Measurements from ENCODE around the gene RTL9. TPM values are rescaled to one million over a fixed set of nuclear protein-coding genes. Genes with fewer than 3 reads are reported as not detected.

The RTL9 gene
- total and polyA plus RNA-seq, 2 donors (not counting 1 experiment from before 2014, with no cell fraction given) = 0.09 to 0.17 TPM

- Histone ChIP-seq H3K27me3 (ENCODE audit: control insufficient read depth, insufficient read depth, low read length) (no peaks in the 10 kb centered on the region), H4K20me1 (ENCODE audit: control insufficient read depth, extremely low read depth, insufficient read depth, low read length) (no peaks in the 10 kb centered on the region), H3K4me2 (ENCODE audit: extremely low read depth, insufficient read depth, low read length) (no peak overlapping the region), H3K27ac (ENCODE audit: insufficient read depth, low read length) (no peak overlapping the region), H3K4me3 (replicated peaks in 1 of 4; ENCODE audit: control extremely low read depth in 1 of 4, insufficient read depth in 1 of 4, low read depth in 3 of 4, low read length in 4 of 4) (no peak overlapping the region), H2AFZ (ENCODE audit: low read length) (no peak overlapping the region), H3K79me2 (ENCODE audit: control insufficient read depth, insufficient read depth, low read length) (no peaks in the 10 kb centered on the region), H3K9me3 (ENCODE audit: control insufficient read depth, insufficient read depth, low read depth, low read length) (no peaks in the 10 kb centered on the region), H3K4me1 (ENCODE audit: control insufficient read depth, extremely low read depth, insufficient read depth, low read length) (no peaks in the 10 kb centered on the region), H3K36me3 (ENCODE audit: control insufficient read depth, insufficient read depth, low read length) (no peaks in the 10 kb centered on the region), H3K9ac (ENCODE audit: insufficient read depth, low read length) (no peak overlapping the region)
- TF ChIP-seq EZH2 (IDR thresholded peaks at IDR 0.05; ENCODE audit: low read length, missing control alignments) = no peak
- TF ChIP-seq CTCF (conservative IDR thresholded peaks at IDR 0.05 in 1 of 2, IDR thresholded peaks at IDR 0.05 in 1 of 2; ENCODE audit: low read depth in 1 of 2, low read length in 2 of 2) = no peak
- no peak for DNase-seq (ENCODE audit: low read depth in 2 of 2)
These were observed 4.6 kb downstream of the RTL9 start for GRCh38 chrX:110363244-110363643.

GRCh38 chrX:110373310-110373709, 14.7 kb downstream of the RTL9 start:
- Histone ChIP-seq H3K27me3 (ENCODE audit: control insufficient read depth, insufficient read depth, low read length) (no peaks in the 10 kb centered on the region), H3K9ac (ENCODE audit: insufficient read depth, low read length) (no peak overlapping the region), H4K20me1 (ENCODE audit: control insufficient read depth, extremely low read depth, insufficient read depth, low read length) (no peaks in the 10 kb centered on the region), H3K79me2 (ENCODE audit: control insufficient read depth, insufficient read depth, low read length) (no peaks in the 10 kb centered on the region), H3K4me3 (replicated peaks in 1 of 4; ENCODE audit: control extremely low read depth in 1 of 4, insufficient read depth in 1 of 4, low read depth in 3 of 4, low read length in 4 of 4) (no peak overlapping the region), H3K9me3 (ENCODE audit: control insufficient read depth, insufficient read depth, low read depth, low read length) (no peaks in the 10 kb centered on the region), H3K36me3 (ENCODE audit: control insufficient read depth, insufficient read depth, low read length) (no peaks in the 10 kb centered on the region), H2AFZ (ENCODE audit: low read length) (no peak overlapping the region), H3K27ac (ENCODE audit: insufficient read depth, low read length) (no peak overlapping the region), H3K4me1 (ENCODE audit: control insufficient read depth, extremely low read depth, insufficient read depth, low read length) (no peaks in the 10 kb centered on the region), H3K4me2 (ENCODE audit: extremely low read depth, insufficient read depth, low read length) (no peak overlapping the region)
- TF ChIP-seq EZH2 (IDR thresholded peaks at IDR 0.05; ENCODE audit: low read length, missing control alignments) (no peak), CTCF (conservative IDR thresholded peaks at IDR 0.05 in 1 of 2, IDR thresholded peaks at IDR 0.05 in 1 of 2; ENCODE audit: low read depth in 1 of 2, low read length in 2 of 2) (no peak)
- no peak for DNase-seq (ENCODE audit: low read depth in 2 of 2)

GRCh38 chrX:110374559-110374958, 15.9 kb downstream of the RTL9 start:
- no peak for DNase-seq (ENCODE audit: low read depth in 2 of 2)
- TF ChIP-seq EZH2 (IDR thresholded peaks at IDR 0.05; ENCODE audit: low read length, missing control alignments) (no peak), CTCF (conservative IDR thresholded peaks at IDR 0.05 in 1 of 2, IDR thresholded peaks at IDR 0.05 in 1 of 2; ENCODE audit: low read depth in 1 of 2, low read length in 2 of 2) (no peak)

More at GRCh38 chrX:110374559-110374958, 15.9 kb downstream of the RTL9 start:
- Histone ChIP-seq H3K27ac (ENCODE audit: insufficient read depth, low read length) (no peak overlapping the region), H3K9ac (ENCODE audit: insufficient read depth, low read length) (no peak overlapping the region), H4K20me1 (ENCODE audit: control insufficient read depth, extremely low read depth, insufficient read depth, low read length) (no peaks in the 10 kb centered on the region), H3K4me3 (replicated peaks in 1 of 4; ENCODE audit: control extremely low read depth in 1 of 4, insufficient read depth in 1 of 4, low read depth in 3 of 4, low read length in 4 of 4) (no peak overlapping the region), H2AFZ (ENCODE audit: low read length) (no peak overlapping the region), H3K36me3 (ENCODE audit: control insufficient read depth, insufficient read depth, low read length) (no peaks in the 10 kb centered on the region), H3K79me2 (ENCODE audit: control insufficient read depth, insufficient read depth, low read length) (no peaks in the 10 kb centered on the region), H3K9me3 (ENCODE audit: control insufficient read depth, insufficient read depth, low read depth, low read length) (no peaks in the 10 kb centered on the region), H3K4me1 (ENCODE audit: control insufficient read depth, extremely low read depth, insufficient read depth, low read length) (no peaks in the 10 kb centered on the region), H3K27me3 (ENCODE audit: control insufficient read depth, insufficient read depth, low read length) (no peaks in the 10 kb centered on the region), H3K4me2 (ENCODE audit: extremely low read depth, insufficient read depth, low read length) (no peak overlapping the region)
